ENCODE data around the gene SLCO4C1. TPM values are rescaled to one million over a fixed set of nuclear protein-coding genes. Genes with fewer than 3 reads are reported as not detected.
A peak's percentile ranks its signal among the peaks of the same experiment; 100 is the strongest.

The SLCO4C1 gene
- total and polyA plus RNA-seq, 2 of the 13 experiments (the other 11 are each of a cell fraction or from before 2014, with no cell fraction given), result 1.3 to 7.8 TPM

GRCh38 chr5:102296178-102296817 lies at the start of gene SLCO4C1 (continued):
- TF ChIP-seq ZNF275 (CRISPR knock-in tag; IDR thresholded peaks at IDR 0.05; ENCODE audit: borderline replicate concordance) (0 out of 2 replicates have a peak, but pooled peaks have one; percentile 37), KDM2A (CRISPR knock-in tag; IDR thresholded peaks at IDR 0.05; ENCODE audit: borderline replicate concordance, low read depth) (peak; percentile 87), THAP11 (CRISPR knock-in tag; IDR thresholded peaks at IDR 0.05) (peak; percentile 50), ZNF260 (CRISPR knock-in tag; IDR thresholded peaks at IDR 0.05; ENCODE audit: borderline replicate concordance, low read depth) (no peak), PREB (CRISPR knock-in tag; IDR thresholded peaks at IDR 0.05) (no peak), ZC3H13 (CRISPR knock-in tag; IDR thresholded peaks at IDR 0.05) (no peak), ZBTB10 (CRISPR knock-in tag; IDR thresholded peaks at IDR 0.05; ENCODE audit: borderline replicate concordance) (peak; percentile 65; the same call in 1 of the 2 replicates), NONO (IDR thresholded peaks at IDR 0.05) (no peak), NONO (CRISPR knock-in tag; conservative IDR thresholded peaks at IDR 0.05) (peak; percentile 80), AKNA (CRISPR knock-in tag; IDR thresholded peaks at IDR 0.05; ENCODE audit: borderline replicate concordance) (no peak), TARDBP (CRISPR knock-in tag; IDR thresholded peaks at IDR 0.05) (peak; percentile 86; the same call in 1 of the 2 replicates), GTF2F1 (IDR thresholded peaks at IDR 0.05; ENCODE audit: low read length) (no peak), RBAK (CRISPR knock-in tag; IDR thresholded peaks at IDR 0.05) (no peak), KLF15 (CRISPR knock-in tag; IDR thresholded peaks at IDR 0.05; ENCODE audit: borderline replicate concordance) (peak; percentile 70; the same call in 1 of the 2 replicates), TERF1 (CRISPR knock-in tag; IDR thresholded peaks at IDR 0.05) (peak; percentile 12; the same call in 1 of the 2 replicates), RAD21 (CRISPR knock-in tag; IDR thresholded peaks at IDR 0.05) (peak; percentile 69), FOXA3 (CRISPR knock-in tag; IDR thresholded peaks at IDR 0.05) (0 out of 2 replicates have a peak, but pooled peaks have one; percentile 39), ZNF274 (CRISPR knock-in tag; IDR thresholded peaks at IDR 0.05) (peak; percentile 84; the same call in 1 of the 2 replicates)
